Measurements from ENCODE around the gene APC2. TPM values are rescaled to one million over a fixed set of nuclear protein-coding genes. Genes with fewer than 3 reads are reported as not detected.
A peak's percentile ranks its signal among the peaks of the same experiment; 100 is the strongest.

The APC2 gene
- total RNA-seq, 1 donor from 2014 or later, result not detected

DNA sequence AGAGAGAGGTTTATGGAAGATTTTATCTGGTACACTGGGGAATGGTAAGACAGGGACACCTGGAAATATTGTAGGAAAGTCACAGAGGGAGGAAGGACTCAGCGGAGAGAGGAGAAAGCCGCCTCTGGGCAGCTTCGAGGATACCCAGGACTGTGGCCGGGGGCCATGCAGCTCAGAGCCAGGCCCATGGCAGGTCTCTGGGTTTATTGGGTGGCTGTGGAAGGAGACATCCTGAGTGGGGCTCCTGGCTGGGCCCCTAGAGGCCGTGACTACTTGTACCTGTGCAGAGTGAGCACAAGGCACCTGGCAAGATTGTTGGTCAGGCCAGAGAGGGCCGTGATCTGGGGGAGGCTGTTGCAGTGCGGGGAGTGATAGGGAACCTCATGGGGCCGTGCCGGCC lies 39.1 kb upstream of the APC2 start:
- DNase-seq (ENCODE audit: low read depth), result no peak
- TF ChIP-seq, protein P1, sequence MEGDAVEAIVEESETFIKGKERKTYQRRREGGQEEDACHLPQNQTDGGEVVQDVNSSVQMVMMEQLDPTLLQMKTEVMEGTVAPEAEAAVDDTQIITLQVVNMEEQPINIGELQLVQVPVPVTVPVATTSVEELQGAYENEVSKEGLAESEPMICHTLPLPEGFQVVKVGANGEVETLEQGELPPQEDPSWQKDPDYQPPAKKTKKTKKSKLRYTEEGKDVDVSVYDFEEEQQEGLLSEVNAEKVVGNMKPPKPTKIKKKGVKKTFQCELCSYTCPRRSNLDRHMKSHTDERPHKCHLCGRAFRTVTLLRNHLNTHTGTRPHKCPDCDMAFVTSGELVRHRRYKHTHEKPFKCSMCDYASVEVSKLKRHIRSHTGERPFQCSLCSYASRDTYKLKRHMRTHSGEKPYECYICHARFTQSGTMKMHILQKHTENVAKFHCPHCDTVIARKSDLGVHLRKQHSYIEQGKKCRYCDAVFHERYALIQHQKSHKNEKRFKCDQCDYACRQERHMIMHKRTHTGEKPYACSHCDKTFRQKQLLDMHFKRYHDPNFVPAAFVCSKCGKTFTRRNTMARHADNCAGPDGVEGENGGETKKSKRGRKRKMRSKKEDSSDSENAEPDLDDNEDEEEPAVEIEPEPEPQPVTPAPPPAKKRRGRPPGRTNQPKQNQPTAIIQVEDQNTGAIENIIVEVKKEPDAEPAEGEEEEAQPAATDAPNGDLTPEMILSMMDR (conservative IDR thresholded peaks at IDR 0.05; ENCODE audit: low read depth, low read length), result no peak
- H3K4me3 ChIP-seq (ENCODE audit: low read depth, low read length), result peak overlapping the region; percentile 93

DNA sequence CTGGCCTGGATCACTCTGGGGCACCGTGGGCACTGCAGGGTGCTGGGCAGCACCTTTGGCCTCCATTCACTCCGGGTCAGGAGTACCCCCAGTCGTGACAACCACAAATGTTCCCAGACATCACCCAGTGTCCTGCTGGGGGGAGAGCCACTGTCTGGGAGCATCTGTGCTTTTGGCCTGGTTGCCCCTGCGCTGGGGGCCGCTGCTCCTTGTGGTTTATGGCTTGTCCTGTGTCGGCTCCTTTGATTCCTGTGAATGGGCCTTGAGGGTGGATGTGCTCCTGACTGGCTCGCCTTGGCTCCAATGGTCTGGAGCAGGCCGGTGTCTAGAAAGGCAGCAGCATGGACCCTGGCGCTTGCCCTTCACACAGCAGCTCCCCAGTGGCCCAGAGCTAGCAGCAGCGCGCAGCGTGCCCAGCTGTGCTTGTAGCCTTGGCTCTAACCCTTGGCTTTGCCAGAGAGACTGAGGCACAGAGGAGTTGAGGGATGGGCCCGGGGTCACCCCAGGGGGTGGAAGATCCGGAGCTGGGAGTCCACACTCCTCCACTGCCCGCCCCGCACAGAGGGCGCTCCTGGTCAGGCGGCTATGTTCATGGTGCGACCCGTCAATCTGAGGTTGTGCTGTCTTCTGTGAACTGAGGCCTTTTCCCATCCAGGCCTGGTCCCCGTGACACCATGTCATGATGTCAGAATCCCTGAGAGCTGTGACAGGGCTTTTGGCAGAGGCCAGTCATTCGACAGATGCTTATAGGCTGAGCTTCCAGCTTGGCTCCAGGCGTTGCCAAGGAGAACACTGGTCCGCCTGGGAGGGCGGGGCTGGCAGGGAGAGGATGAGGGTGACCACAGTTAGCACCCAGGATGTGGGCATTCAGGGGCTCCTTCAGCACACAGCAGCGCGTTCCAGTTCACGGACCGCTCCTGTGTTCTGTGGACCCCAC lies 38.4 kb upstream of the APC2 start:
- H3K4me3 ChIP-seq (ENCODE audit: low read depth, low read length), result no peak overlapping the region
- TF ChIP-seq, protein P1 (conservative IDR thresholded peaks at IDR 0.05; ENCODE audit: low read depth, low read length), result no peak
- DNase-seq (ENCODE audit: low read depth), result no peak

DNA sequence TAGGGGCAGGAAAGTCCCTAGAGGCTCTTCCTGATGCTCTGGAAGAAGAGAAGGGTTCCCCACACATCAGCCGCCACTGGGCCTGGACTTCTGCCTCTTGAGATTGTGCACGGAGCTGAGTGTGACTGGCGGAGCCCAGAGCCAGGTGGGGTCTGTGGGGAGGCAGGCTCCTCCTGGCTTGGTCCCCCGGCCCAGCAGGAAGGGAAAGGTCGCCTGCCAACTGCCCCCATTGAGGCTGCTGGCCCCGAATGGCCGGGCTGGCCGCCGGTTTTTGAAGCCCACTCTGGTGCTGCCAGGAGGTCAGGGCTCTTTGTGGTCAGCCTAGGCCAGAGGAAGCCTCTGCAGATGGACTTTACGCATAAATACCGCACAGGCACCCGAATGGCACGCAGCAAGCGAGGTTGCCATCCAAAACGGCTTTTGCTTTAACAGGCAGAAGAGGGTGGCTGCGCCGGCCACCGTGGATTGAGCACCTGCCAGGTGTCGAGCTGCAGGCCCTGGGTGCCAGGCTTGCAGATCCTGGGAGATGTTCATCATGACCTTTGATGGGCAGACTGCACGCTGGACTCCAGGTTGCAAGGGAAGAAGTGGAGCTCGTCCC lies 37.5 kb upstream of the APC2 start:
- H3K4me3 ChIP-seq (ENCODE audit: low read depth, low read length), result no peak overlapping the region
- DNase-seq (ENCODE audit: low read depth), result no peak
- TF ChIP-seq, protein P1 (conservative IDR thresholded peaks at IDR 0.05; ENCODE audit: low read depth, low read length), result no peak

DNA sequence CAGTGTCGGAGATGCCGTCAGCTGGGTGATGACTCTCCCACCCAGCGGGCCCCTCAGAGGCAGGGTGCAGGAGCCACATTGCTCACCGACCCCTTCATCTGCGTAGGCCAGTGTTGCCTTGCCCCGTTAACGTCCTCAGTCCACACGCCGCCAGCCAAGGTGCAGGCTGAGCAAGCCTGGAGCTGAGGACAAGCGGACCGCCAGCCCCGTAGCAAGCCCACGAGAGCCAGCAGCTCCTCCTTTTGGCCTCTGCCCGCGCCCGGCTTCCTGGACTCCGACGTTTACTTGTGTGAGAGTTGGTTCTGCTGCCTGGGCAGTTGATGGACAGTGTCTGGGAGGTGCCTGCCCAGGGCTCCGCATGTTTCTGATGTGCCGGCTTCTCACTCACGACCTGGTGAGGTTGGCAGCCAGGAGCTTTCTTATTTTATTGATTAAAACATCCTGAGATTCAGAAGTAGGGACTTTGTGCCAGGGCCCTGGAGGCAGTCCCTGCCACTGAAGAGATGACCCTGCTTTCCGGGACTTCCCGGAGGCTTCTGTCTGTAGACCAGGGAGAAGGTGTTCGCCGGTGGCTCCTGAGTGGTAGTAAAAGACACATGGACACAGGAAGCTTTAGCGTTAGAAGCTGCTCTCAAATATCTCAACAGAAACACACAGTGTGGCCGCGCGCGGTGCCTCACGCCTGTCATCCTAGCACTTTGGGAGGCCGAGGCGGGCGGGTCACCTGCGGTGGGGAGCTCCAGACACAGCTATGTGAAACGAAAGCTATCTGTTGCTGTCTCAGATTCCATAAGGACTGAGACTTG lies 36.7 kb upstream of the APC2 start:
- TF ChIP-seq, protein P1 (conservative IDR thresholded peaks at IDR 0.05; ENCODE audit: low read depth, low read length), result no peak
- DNase-seq (ENCODE audit: low read depth), result no peak
- no peak overlapping the region for H3K4me3 ChIP-seq (ENCODE audit: low read depth, low read length)

DNA sequence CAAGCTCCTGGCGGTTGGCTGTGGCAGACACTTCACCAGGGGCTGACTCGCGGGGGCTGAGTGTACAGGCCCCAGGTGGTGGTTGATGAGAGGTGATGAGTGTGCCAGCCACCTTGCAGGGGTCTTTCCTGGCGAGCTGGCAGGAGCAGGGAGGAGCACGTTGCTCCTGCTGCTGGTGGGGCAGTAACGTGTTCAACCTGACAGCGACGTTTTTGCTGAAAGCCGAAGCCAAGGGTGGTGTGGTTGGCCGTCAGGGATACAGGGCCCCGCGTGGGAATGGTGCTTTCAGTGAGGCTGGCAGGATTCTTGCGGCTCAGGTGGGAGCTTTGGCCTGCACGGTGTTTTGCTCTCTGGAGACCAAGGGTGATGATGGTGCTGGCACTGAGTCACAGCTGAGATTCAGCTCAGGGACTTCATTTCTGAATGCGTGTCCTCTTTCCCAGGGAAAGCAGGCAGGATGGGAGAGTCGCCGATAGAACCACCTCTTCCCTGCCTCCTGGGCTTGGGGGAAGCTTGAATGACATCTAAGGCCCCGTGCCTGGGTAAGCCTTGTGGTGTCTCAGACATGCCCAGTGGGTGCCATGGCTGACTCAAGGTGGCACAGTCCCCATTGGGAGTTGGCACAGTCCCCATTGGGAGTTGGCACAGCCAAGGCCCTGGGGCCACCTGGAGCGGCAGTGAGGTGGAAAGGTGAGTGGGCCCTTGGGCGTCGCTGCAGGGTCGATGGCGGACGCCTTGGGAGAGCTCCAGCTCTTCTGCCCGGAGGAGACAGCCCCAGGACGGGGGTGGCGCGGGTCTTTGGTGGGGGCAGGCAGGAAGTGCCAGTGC lies 33.7 kb upstream of the APC2 start:
- TF ChIP-seq, protein P1 (conservative IDR thresholded peaks at IDR 0.05; ENCODE audit: low read depth, low read length), result no peak
- no peak for DNase-seq (ENCODE audit: low read depth)
- peak overlapping the region; percentile 3 for H3K4me3 ChIP-seq (ENCODE audit: low read depth, low read length)

DNA sequence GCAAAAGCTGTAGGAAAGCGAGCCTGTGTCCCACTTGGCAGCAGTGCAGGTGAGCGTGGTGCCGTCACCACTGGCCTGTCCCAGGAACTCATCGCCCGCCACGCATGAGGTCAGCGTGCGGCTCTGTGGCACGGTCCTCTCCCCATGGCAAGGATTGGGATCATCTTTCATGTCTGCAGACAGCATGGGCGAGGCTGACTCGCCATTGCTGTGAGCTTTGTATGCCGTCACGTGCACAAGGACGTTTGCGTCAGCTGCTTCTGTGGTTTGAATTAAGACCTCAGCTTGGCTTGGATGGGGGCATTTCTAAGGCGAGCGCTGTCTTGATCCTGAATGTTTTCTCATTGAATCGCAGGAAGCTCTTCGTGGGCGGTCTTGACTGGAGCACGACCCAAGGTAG lies 32.8 kb upstream of the APC2 start:
- TF ChIP-seq, protein P1 (conservative IDR thresholded peaks at IDR 0.05; ENCODE audit: low read depth, low read length), result no peak
- no peak overlapping the region for H3K4me3 ChIP-seq (ENCODE audit: low read depth, low read length)
- no peak for DNase-seq (ENCODE audit: low read depth)
